SK-N-SH (cell line): ENCODE results near the gene NMBR. TPM values are rescaled to one million over a fixed set of nuclear protein-coding genes. Genes with fewer than 3 reads are reported as not detected.

ENCODE experiments used
- CTCF ChIA-PET: fragments of 300-600, 350-600 bp; formaldehyde crosslinking; extraction: SDS; loops from one replicate; lab custom pipeline; 2021; lab: Yijun Ruan, JAX
- POLR2A ChIA-PET: fragments of 350-600 bp; sonication (Branson Sonifier 250); formaldehyde crosslinking; extraction: SDS; loops from one replicate; lab custom pipeline; 2020; ENCODE audit warnings: antibody characterized with exemption, inconsistent platforms; lab: Yijun Ruan, JAX
- DNase-seq: peaks from one replicate; pipeline ENCODE4 v3.0.0; 2012
- H2AFZ ChIP-seq: fragments of 200-600 bp; sonication (generic); 2 replicates; pipeline ENCODE4 v1.8.1; 2016; ENCODE audit warnings: antibody characterized with exemption, mild to moderate bottlenecking, low read depth
- H3F3A ChIP-seq: fragments of 200-600 bp; sonication (generic); replicated peaks from 2 replicates; pipeline ENCODE3; 2016; ENCODE audit warnings: antibody characterized with exemption, mild to moderate bottlenecking; ENCODE audit not compliant: insufficient read depth
- H3K27ac ChIP-seq, 2 experiments: fragments of 200-500 bp in 1 of 2; fragments of 200-600 bp in 1 of 2; sonication (Bioruptor generic) in 1 of 2; sonication (generic), shearing (Covaris generic) in 1 of 2; 2 replicates each; pipeline versions ENCODE4 v1.5.1 to v1.6.1; 2014 to 2016; ENCODE audit warnings: low read depth in 2 of 2, inconsistent platforms in 1 of 2, low read length in 1 of 2, mild to moderate bottlenecking in 1 of 2, mixed read lengths in 1 of 2
- H3K27me3 ChIP-seq: fragments of 200-600 bp; sonication (generic), shearing (Covaris generic); 2 replicates; pipeline ENCODE4 v1.6.1; 2016; ENCODE audit warnings: mixed run types; ENCODE audit not compliant: insufficient read depth
- H3K36me3 ChIP-seq, 2 experiments: fragments of 200-500 bp in 1 of 2; fragments of 200-600 bp in 1 of 2; sonication (Bioruptor generic) in 1 of 2; sonication (generic) in 1 of 2; replicated peaks in 1 of 2; 2 replicates each; pipeline versions ENCODE3 to v1.5.1; 2014 to 2016; ENCODE audit warnings: low read length in 1 of 2, mild to moderate bottlenecking in 1 of 2; ENCODE audit not compliant: insufficient read depth in 2 of 2, control insufficient read depth in 1 of 2
- H3K4me1 ChIP-seq, 2 experiments: fragments of 200-500 bp in 1 of 2; fragments of 200-600 bp in 1 of 2; sonication (Bioruptor generic) in 1 of 2; sonication (generic), shearing (Covaris generic) in 1 of 2; 2 replicates each; pipeline versions ENCODE4 v1.5.1 to v1.6.1; 2014 to 2016; ENCODE audit warnings: low read depth in 1 of 2, low read length in 1 of 2, mixed run types in 1 of 2; ENCODE audit not compliant: insufficient read depth in 2 of 2, control insufficient read depth in 1 of 2
- H3K4me2 ChIP-seq: fragments of 200-600 bp; sonication (generic), shearing (Covaris generic); 2 replicates; pipeline ENCODE4 v1.6.1; 2017; ENCODE audit warnings: mixed run types
- H3K4me3 ChIP-seq, 2 experiments: fragments of 200-500 bp in 1 of 2; fragments of 200-600 bp in 1 of 2; sonication (Bioruptor generic) in 1 of 2; sonication (generic), shearing (Covaris generic) in 1 of 2; 2 replicates each; pipeline versions ENCODE4 v1.5.1 to v1.8.1; 2014 to 2016; ENCODE audit warnings: low read depth in 2 of 2, inconsistent platforms in 1 of 2, low read length in 1 of 2, mild to moderate bottlenecking in 1 of 2, mixed read lengths in 1 of 2, moderate library complexity in 1 of 2
- H3K79me2 ChIP-seq: fragments of 200-600 bp; sonication (generic); 2 replicates; pipeline ENCODE4 v1.8.1; 2017; ENCODE audit warnings: mild to moderate bottlenecking; ENCODE audit not compliant: insufficient read depth
- H3K9ac ChIP-seq: fragments of 200-600 bp; sonication (generic); 2 replicates; pipeline ENCODE4 v1.6.1; 2017; ENCODE audit warnings: mixed run types
- H3K9me2 ChIP-seq: fragments of 200-600 bp; sonication (generic); 2 replicates; pipeline ENCODE4 v1.6.1; 2017; ENCODE audit warnings: mixed run types
- H3K9me3 ChIP-seq: fragments of 200-600 bp; sonication (generic); 2 replicates; pipeline ENCODE4 v1.6.1; 2017; ENCODE audit warnings: mixed run types, mild to moderate bottlenecking, moderate library complexity
- H4K20me1 ChIP-seq: fragments of 200-600 bp; sonication (generic); 2 replicates; pipeline ENCODE4 v1.6.1; 2017; ENCODE audit warnings: mild to moderate bottlenecking, mixed run types; ENCODE audit not compliant: insufficient read depth
- ELF1 ChIP-seq: IDR thresholded peaks from 2 replicates; pipeline ENCODE4 v1.4.0; 2012
- EZH2phosphoT487 ChIP-seq: fragments of 200-600 bp; sonication (generic); IDR thresholded peaks from 2 replicates; pipeline ENCODE4 v1.6.1; 2017; ENCODE audit warnings: low read depth, mixed run types, mild to moderate bottlenecking, antibody characterized with exemption, moderate library complexity, borderline replicate concordance
- FOXJ3 ChIP-seq: sonication (generic); formaldehyde crosslinking; IDR thresholded peaks from 2 replicates; pipeline ENCODE4 v1.5.1; 2020; ENCODE audit warnings: mild to moderate bottlenecking, missing genetic modification reagents
- GABPA ChIP-seq: IDR thresholded peaks from 2 replicates; pipeline ENCODE4 v1.4.0; 2012; ENCODE audit warnings: low read depth, mild to moderate bottlenecking
- JUND ChIP-seq: IDR thresholded peaks from 2 replicates; pipeline ENCODE4 v1.4.0; 2012
- MEF2A ChIP-seq: IDR thresholded peaks from 2 replicates; pipeline ENCODE4 v1.4.0; 2012; ENCODE audit warnings: low read depth, borderline replicate concordance
- MXI1 ChIP-seq: IDR thresholded peaks from 2 replicates; pipeline ENCODE4 v1.6.1; 2012; ENCODE audit warnings: mild to moderate bottlenecking, low read depth, low read length, improper control_type of control experiment
- NFIC ChIP-seq: IDR thresholded peaks from 2 replicates; pipeline ENCODE4 v1.4.0; 2012; ENCODE audit warnings: borderline replicate concordance
- NRF1 ChIP-seq: IDR thresholded peaks from 2 replicates; pipeline ENCODE4 v1.6.1; 2012; ENCODE audit warnings: low read depth, mild to moderate bottlenecking, low read length
- POLR2AphosphoS5 ChIP-seq: IDR thresholded peaks from 2 replicates; pipeline ENCODE4 v1.6.1; 2012; ENCODE audit warnings: low read depth, low read length
- RFX5 ChIP-seq: IDR thresholded peaks from 2 replicates; pipeline ENCODE4 v1.6.1; 2012; ENCODE audit warnings: mild to moderate bottlenecking, improper control_type of control experiment, low read length
- SMC3 ChIP-seq: IDR thresholded peaks from 2 replicates; pipeline ENCODE4 v1.6.1; 2012; ENCODE audit warnings: low read depth, low read length, improper control_type of control experiment
- TAF1 ChIP-seq: IDR thresholded peaks from 2 replicates; pipeline ENCODE4 v1.6.1; 2012; ENCODE audit warnings: low read depth, mild to moderate bottlenecking, low read length, moderate library complexity, borderline replicate concordance
- TCF12 ChIP-seq: IDR thresholded peaks from 2 replicates; pipeline ENCODE4 v1.4.0; 2012
- WGBS: methylation state at CpG from one replicate; pipeline ENCODE4 v1.1.6; 2017; ENCODE audit warnings: low lambda C conversion rate; 5-methylcytosine and 5-hydroxymethylcytosine counted together
- polyA plus RNA-seq, 3 experiments: library from polyadenylated mRNA; depleted of rRNA; stranded (reverse); fragments of >200 nt; gene quantifications; 2 replicates each; pipeline ENCODE4 v1.2.3, GENCODE V29; 2012
- TF ChIP-seq, protein P1 (sequence below): IDR thresholded peaks from 2 replicates; pipeline ENCODE4 v1.6.1; 2012; ENCODE audit warnings: mild to moderate bottlenecking, low read depth, low read length, moderate library complexity
- TF ChIP-seq, protein P2 (sequence below): IDR thresholded peaks from 2 replicates; pipeline ENCODE4 v1.4.0; 2012; ENCODE audit warnings: low read depth
- TF ChIP-seq, protein P3 (sequence below): IDR thresholded peaks from 2 replicates; pipeline ENCODE4 v1.4.0; 2012; ENCODE audit warnings: low read depth, borderline replicate concordance
- TF ChIP-seq, protein P4 (sequence below): fragments of 200-600 bp; sonication (generic); IDR thresholded peaks from 2 replicates; pipeline ENCODE4 v1.6.1; 2017; ENCODE audit warnings: antibody characterized with exemption, mild to moderate bottlenecking, moderate library complexity
- TF ChIP-seq, protein P5 (sequence below): fragments of 150-350 bp; IDR thresholded peaks from 2 replicates; pipeline ENCODE4 v1.6.1; 2016; ENCODE audit warnings: mild to moderate bottlenecking, low read depth, low read length
- TF ChIP-seq, protein P6 (sequence below): fragments of 150-350 bp; IDR thresholded peaks from 2 replicates; pipeline ENCODE4 v1.6.1; 2017; ENCODE audit warnings: antibody characterized with exemption, low read length, low read depth, borderline replicate concordance

The NMBR gene
- polyA plus RNA-seq, 1 of the 3 experiments (the other 2 are of a cell fraction) = not detected

DNA sequence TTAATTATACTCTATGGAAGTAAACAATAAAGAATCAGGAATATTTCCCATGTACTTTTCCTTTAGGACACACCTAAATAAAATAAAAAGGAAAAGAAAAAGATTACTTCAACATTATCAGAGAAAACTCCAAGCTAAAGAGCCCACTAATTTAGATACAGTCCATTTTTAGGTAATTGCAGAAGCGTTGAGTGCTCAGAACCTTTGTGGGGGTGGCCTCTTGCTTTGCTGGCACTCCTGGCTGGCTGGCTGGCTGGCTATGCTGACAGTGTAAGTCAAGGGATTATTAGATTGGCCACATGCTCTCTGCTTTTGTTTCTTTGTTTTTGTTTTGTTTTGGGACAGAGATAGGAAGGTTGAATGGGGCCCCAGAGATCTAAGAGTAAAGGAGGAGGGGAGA lies 14.3 kb downstream of the NMBR start, which contains the start of gene GJE1:
GJE1 (plus strand) TSS at position 301 of the 400 bp plus-strand sequence. CDS start 234 bp downstream, outside the sequence.
- H3K36me3 ChIP-seq = no peaks in the 10 kb centered on the region
- POLR2A ChIA-PET = no interaction called here
- no peak within 1 kb of the TSS for H3K9ac ChIP-seq
- no peak within 1 kb of the TSS for H3K4me3 ChIP-seq
- no peak within 1 kb of the TSS for H3K27ac ChIP-seq
- no peaks in the 10 kb centered on the region for H3K9me2 ChIP-seq
- TF ChIP-seq, protein P1, sequence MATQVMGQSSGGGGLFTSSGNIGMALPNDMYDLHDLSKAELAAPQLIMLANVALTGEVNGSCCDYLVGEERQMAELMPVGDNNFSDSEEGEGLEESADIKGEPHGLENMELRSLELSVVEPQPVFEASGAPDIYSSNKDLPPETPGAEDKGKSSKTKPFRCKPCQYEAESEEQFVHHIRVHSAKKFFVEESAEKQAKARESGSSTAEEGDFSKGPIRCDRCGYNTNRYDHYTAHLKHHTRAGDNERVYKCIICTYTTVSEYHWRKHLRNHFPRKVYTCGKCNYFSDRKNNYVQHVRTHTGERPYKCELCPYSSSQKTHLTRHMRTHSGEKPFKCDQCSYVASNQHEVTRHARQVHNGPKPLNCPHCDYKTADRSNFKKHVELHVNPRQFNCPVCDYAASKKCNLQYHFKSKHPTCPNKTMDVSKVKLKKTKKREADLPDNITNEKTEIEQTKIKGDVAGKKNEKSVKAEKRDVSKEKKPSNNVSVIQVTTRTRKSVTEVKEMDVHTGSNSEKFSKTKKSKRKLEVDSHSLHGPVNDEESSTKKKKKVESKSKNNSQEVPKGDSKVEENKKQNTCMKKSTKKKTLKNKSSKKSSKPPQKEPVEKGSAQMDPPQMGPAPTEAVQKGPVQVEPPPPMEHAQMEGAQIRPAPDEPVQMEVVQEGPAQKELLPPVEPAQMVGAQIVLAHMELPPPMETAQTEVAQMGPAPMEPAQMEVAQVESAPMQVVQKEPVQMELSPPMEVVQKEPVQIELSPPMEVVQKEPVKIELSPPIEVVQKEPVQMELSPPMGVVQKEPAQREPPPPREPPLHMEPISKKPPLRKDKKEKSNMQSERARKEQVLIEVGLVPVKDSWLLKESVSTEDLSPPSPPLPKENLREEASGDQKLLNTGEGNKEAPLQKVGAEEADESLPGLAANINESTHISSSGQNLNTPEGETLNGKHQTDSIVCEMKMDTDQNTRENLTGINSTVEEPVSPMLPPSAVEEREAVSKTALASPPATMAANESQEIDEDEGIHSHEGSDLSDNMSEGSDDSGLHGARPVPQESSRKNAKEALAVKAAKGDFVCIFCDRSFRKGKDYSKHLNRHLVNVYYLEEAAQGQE = no peak
- TF ChIP-seq FOXJ3 (CRISPR knock-in tag) (no peak), JUND (no peak), SMC3 (no peak), NRF1 (no peak), ELF1 (no peak), MEF2A (no peak), POLR2AphosphoS5 (no peak)
- TF ChIP-seq, protein P2, sequence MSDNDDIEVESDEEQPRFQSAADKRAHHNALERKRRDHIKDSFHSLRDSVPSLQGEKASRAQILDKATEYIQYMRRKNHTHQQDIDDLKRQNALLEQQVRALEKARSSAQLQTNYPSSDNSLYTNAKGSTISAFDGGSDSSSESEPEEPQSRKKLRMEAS = no peak
- TF ChIP-seq, protein P3, sequence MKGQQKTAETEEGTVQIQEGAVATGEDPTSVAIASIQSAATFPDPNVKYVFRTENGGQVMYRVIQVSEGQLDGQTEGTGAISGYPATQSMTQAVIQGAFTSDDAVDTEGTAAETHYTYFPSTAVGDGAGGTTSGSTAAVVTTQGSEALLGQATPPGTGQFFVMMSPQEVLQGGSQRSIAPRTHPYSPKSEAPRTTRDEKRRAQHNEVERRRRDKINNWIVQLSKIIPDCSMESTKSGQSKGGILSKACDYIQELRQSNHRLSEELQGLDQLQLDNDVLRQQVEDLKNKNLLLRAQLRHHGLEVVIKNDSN = no peak
- TF ChIP-seq, all 33 proteins: peak for 0
- Histone ChIP-seq H3K79me2 (no peaks in the 10 kb centered on the region), H3K27me3 (no peaks in the 10 kb centered on the region), H3K4me1 (no peaks in the 10 kb centered on the region), H3F3A (no peaks in the 10 kb centered on the region), H3K4me2 (no peak within 1 kb of the TSS), H3K9me3 (0 out of 2 replicates have a peak, but pooled peaks cover 5% of the 10 kb centered on the region), H2AFZ (no peak within 1 kb of the TSS), H4K20me1 (no peaks in the 10 kb centered on the region)
- DNase-seq = no peak
- WGBS = 13% methylated on average over 1 of the region's 1 CpG
- CTCF ChIA-PET = interaction anchor here (0.6 to 1.3 kb wide), 3 partner anchors 12 to 256 kb away, joined by 3 read pairs; no protein-coding TSS in a partner anchor

DNA sequence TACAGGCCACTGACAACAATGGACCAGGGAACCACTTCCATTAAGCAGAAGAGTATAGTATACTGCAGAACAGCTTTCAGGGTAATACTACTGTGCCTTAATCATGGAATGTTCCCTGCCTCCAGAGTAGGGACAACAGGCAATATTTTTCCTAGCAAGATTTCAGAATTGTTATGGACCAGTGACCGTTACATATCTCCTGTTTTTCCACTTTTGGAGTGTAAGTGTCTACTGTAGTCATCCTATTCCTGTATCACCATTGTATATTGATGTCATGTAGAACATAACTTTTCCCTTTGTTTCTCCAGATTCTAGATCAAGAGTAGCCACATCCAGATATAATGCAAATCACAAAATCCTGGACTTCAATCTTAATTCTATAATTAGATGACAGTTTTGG lies 16.1 kb downstream of the NMBR start:
- CTCF ChIA-PET = interaction anchor here (1.0 to 1.3 kb wide), 2 partner anchors 11 to 18 kb away, joined by 3 to 4 read pairs; no protein-coding TSS in a partner anchor
- Histone ChIP-seq H3K9me3 (0 out of 2 replicates have a peak, but pooled peaks cover 5% of the 10 kb centered on the region), H3K4me3 (no peak overlapping the region), H3K79me2 (no peaks in the 10 kb centered on the region), H4K20me1 (no peaks in the 10 kb centered on the region), H2AFZ (no peak overlapping the region), H3K27ac (no peak overlapping the region), H3K9ac (no peak overlapping the region), H3F3A (no peaks in the 10 kb centered on the region), H3K9me2 (no peaks in the 10 kb centered on the region), H3K27me3 (no peaks in the 10 kb centered on the region), H3K4me1 (no peaks in the 10 kb centered on the region), H3K4me2 (no peak overlapping the region), H3K36me3 (no peaks in the 10 kb centered on the region)
- DNase-seq = no peak
- POLR2A ChIA-PET = no interaction called here
- WGBS = 37% methylated on average over 1 of the region's 1 CpG
- TF ChIP-seq POLR2AphosphoS5 (no peak), MXI1 (no peak), TAF1 (no peak), TCF12 (no peak), EZH2phosphoT487 (no peak), NFIC (no peak), GABPA (no peak), RFX5 (no peak), MEF2A (no peak)
- TF ChIP-seq, protein P4, sequence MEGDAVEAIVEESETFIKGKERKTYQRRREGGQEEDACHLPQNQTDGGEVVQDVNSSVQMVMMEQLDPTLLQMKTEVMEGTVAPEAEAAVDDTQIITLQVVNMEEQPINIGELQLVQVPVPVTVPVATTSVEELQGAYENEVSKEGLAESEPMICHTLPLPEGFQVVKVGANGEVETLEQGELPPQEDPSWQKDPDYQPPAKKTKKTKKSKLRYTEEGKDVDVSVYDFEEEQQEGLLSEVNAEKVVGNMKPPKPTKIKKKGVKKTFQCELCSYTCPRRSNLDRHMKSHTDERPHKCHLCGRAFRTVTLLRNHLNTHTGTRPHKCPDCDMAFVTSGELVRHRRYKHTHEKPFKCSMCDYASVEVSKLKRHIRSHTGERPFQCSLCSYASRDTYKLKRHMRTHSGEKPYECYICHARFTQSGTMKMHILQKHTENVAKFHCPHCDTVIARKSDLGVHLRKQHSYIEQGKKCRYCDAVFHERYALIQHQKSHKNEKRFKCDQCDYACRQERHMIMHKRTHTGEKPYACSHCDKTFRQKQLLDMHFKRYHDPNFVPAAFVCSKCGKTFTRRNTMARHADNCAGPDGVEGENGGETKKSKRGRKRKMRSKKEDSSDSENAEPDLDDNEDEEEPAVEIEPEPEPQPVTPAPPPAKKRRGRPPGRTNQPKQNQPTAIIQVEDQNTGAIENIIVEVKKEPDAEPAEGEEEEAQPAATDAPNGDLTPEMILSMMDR = no peak
- TF ChIP-seq, protein P5, sequence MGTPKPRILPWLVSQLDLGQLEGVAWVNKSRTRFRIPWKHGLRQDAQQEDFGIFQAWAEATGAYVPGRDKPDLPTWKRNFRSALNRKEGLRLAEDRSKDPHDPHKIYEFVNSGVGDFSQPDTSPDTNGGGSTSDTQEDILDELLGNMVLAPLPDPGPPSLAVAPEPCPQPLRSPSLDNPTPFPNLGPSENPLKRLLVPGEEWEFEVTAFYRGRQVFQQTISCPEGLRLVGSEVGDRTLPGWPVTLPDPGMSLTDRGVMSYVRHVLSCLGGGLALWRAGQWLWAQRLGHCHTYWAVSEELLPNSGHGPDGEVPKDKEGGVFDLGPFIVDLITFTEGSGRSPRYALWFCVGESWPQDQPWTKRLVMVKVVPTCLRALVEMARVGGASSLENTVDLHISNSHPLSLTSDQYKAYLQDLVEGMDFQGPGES = no peak
- TF ChIP-seq, protein P6, sequence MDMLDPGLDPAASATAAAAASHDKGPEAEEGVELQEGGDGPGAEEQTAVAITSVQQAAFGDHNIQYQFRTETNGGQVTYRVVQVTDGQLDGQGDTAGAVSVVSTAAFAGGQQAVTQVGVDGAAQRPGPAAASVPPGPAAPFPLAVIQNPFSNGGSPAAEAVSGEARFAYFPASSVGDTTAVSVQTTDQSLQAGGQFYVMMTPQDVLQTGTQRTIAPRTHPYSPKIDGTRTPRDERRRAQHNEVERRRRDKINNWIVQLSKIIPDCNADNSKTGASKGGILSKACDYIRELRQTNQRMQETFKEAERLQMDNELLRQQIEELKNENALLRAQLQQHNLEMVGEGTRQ = no peak
